Natural killer cell (primary cell): ENCODE data around the gene SYT11. TPM values are rescaled to one million over a fixed set of nuclear protein-coding genes. Genes with fewer than 3 reads are reported as not detected.
A peak's percentile ranks its signal among the peaks of the same experiment; 100 is the strongest.

Source experiments
- ATAC-seq, 3 donors: fragments of 150-1000 bp in 2 of 3; fragments of 200-7000 bp in 1 of 3; cut with Tn5 transposase; 1 replicate in 1 of 3; 2 replicates in 2 of 3; pipeline ENCODE4 v1.10.0; 2021; ENCODE audit warnings: mild to moderate bottlenecking in 2 of 3, moderate library complexity in 2 of 3
- DNase-seq, 2 donors: peaks; one replicate each; pipeline versions ENCODE4 v3.0.0 to v3.0.0-alpha.2; 2013 to 2021; ENCODE audit warnings: mixed read lengths in 1 of 2
- H3K27ac ChIP-seq: one replicate; pipeline ENCODE4 v1.5.1; 2013; ENCODE audit warnings: mild to moderate bottlenecking, low read length
- H3K27me3 ChIP-seq: one replicate; pipeline ENCODE4 v1.6.1; 2013; ENCODE audit warnings: low read length; ENCODE audit not compliant: control insufficient read depth, insufficient read depth
- H3K36me3 ChIP-seq: one replicate; pipeline ENCODE4 v1.6.1; 2013; ENCODE audit warnings: low read length; ENCODE audit not compliant: control insufficient read depth, insufficient read depth
- H3K4me1 ChIP-seq: one replicate; pipeline ENCODE4 v1.6.1; 2013; ENCODE audit warnings: low read length; ENCODE audit not compliant: control insufficient read depth, insufficient read depth
- H3K4me3 ChIP-seq: one replicate; pipeline ENCODE4 v1.5.1; 2013; ENCODE audit warnings: low read length
- H3K9me3 ChIP-seq: one replicate; pipeline ENCODE4 v1.6.1; 2013; ENCODE audit warnings: low read length; ENCODE audit not compliant: control insufficient read depth, insufficient read depth
- H3K27ac Mint-ChIP-seq, 2 donors: one replicate each; pipeline ENCODE4 v1.8.0; 2022; ENCODE audit warnings: mild to moderate bottlenecking in 2 of 2, mixed read lengths in 2 of 2, moderate library complexity in 1 of 2
- H3K27me3 Mint-ChIP-seq, 2 donors: one replicate each; pipeline ENCODE4 v1.8.0; 2022; ENCODE audit warnings: low read depth in 2 of 2, mixed read lengths in 2 of 2
- H3K36me3 Mint-ChIP-seq: one replicate; pipeline ENCODE4 v1.8.0; 2022; ENCODE audit warnings: mixed read lengths
- H3K4me1 Mint-ChIP-seq, 2 donors: one replicate each; pipeline ENCODE4 v1.8.0; 2022; ENCODE audit warnings: mixed read lengths in 2 of 2
- H3K4me3 Mint-ChIP-seq: one replicate; pipeline ENCODE4 v1.8.0; 2022; ENCODE audit warnings: mild to moderate bottlenecking, moderate library complexity, mixed read lengths
- H3K9me3 Mint-ChIP-seq, 2 donors: one replicate each; pipeline ENCODE4 v1.8.0; 2022; ENCODE audit warnings: mixed read lengths in 2 of 2
- WGBS: methylation state at CpG from one replicate; pipeline ENCODE4 v1.1.7; 2013; ENCODE audit warnings: missing lambda C conversion rate; ENCODE audit not compliant: insufficient coverage; 5-methylcytosine and 5-hydroxymethylcytosine counted together
- intact Hi-C: fragments of 100-400 bp; cut with micrococcal nuclease; formaldehyde crosslinking; loops from one replicate; pipeline ENCODE4 v1.14.2; 2022
- total RNA-seq, 4 donors: library from RNA; stranded (reverse); fragments of 120-200 nt in 1 of 4; gene quantifications; one replicate each; pipeline versions ENCODE4 v1.2.3 to v1.2.4, GENCODE V29; 2013 to 2022
- TF ChIP-seq, protein P1 (sequence below): fragments of 200-600 bp; IDR thresholded peaks from one replicate; pipeline ENCODE4 v1.8.0; 2022; ENCODE audit warnings: antibody characterized with exemption

SYT11 gene
- total RNA-seq, 3 donors from 2014 or later (not counting 1 experiment from before 2014, with no cell fraction given): 38.1 to 42.8 (median 39.8) TPM

DNA sequence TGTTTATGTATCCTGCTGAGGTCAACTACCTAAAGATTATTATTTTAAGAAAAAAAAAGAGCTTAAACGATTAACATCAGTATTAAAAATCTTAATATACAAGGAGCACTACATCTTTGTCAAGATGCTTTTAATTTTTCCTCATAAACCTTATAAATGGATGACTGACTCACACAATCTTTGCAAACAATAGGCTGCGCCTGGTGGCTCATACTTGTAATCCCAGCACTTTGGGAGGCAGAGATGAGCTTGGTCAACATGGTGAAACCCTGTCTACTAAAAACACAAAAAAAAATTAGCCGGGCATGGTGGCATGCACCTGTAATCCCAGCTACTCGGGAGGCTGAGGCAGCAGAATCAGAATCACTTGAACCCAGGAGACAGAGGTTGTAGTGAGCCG, 73.1 kb downstream of the SYT11 start:
- Histone ChIP-seq H3K4me3 (no peak overlapping the region), H3K4me1 (peaks cover 31% of the 10 kb centered on the region), H3K9me3 (no peaks in the 10 kb centered on the region), H3K27me3 (no peaks in the 10 kb centered on the region), H3K36me3 (peaks cover 42% of the 10 kb centered on the region), H3K27ac (no peak overlapping the region)
- H3K4me3 Mint-ChIP-seq: peak overlapping the region; percentile 28
- ATAC-seq (no peak), DNase-seq (no peak)
- 97% methylated on average over 4 of the region's 5 CpGs for WGBS
- no peaks in the 10 kb centered on the region for H3K27me3 Mint-ChIP-seq
- intact Hi-C loops: no loop called here
- no peak overlapping the region for H3K27ac Mint-ChIP-seq
- no peaks in the 10 kb centered on the region for H3K9me3 Mint-ChIP-seq
- peaks cover 19 to 22% of the 10 kb centered on the region in 2 donors for H3K4me1 Mint-ChIP-seq
- H3K36me3 Mint-ChIP-seq: peaks cover 6% of the 10 kb centered on the region
- TF ChIP-seq, protein P1, sequence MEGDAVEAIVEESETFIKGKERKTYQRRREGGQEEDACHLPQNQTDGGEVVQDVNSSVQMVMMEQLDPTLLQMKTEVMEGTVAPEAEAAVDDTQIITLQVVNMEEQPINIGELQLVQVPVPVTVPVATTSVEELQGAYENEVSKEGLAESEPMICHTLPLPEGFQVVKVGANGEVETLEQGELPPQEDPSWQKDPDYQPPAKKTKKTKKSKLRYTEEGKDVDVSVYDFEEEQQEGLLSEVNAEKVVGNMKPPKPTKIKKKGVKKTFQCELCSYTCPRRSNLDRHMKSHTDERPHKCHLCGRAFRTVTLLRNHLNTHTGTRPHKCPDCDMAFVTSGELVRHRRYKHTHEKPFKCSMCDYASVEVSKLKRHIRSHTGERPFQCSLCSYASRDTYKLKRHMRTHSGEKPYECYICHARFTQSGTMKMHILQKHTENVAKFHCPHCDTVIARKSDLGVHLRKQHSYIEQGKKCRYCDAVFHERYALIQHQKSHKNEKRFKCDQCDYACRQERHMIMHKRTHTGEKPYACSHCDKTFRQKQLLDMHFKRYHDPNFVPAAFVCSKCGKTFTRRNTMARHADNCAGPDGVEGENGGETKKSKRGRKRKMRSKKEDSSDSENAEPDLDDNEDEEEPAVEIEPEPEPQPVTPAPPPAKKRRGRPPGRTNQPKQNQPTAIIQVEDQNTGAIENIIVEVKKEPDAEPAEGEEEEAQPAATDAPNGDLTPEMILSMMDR: no peak

DNA sequence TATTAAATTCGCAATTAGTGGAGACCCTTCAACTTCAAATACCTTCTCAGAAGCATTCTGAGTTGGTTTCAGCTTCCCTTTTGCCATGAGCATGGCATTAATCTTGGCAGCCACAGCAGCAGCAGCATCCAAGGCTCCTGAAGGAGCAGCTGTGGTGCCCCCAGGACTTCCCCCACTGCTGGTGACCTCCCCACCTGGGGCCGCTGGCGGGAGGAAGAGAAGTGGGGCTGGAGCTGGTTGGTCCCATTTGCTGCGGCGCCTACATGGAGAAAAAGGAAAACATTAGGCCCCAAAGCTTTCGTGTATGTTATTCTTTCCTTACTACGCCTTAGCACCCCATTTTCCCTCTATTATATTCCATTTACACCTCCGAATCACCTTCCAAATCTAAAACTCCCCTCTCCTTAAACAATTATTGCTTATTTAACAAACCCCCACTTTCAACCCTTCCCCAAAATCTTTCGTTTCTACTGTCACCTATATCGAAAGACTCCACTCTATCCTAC, 74.3 kb downstream of the SYT11 start:
- Mint-ChIP-seq H3K4me3 (no peak overlapping the region), H3K27ac (no peak overlapping the region), H3K27me3 (no peaks in the 10 kb centered on the region), H3K36me3 (peaks cover 6% of the 10 kb centered on the region), H3K9me3 (no peaks in the 10 kb centered on the region), H3K4me1 (peaks cover 19 to 22% of the 10 kb centered on the region in 2 donors)
- Histone ChIP-seq H3K27ac (peak overlapping the region; percentile 92), H3K9me3 (no peaks in the 10 kb centered on the region), H3K27me3 (no peaks in the 10 kb centered on the region), H3K4me1 (peaks cover 31% of the 10 kb centered on the region), H3K4me3 (peak overlapping the region; percentile 93), H3K36me3 (peaks cover 35% of the 10 kb centered on the region)
- intact Hi-C loops: loop anchor here (1.0 to 2.0 kb wide), 3 partner anchors 22 to 73 kb away; partner anchors contain the start of gene RIT1
- 6% methylated on average over 10 of the region's 10 CpGs for WGBS
- TF ChIP-seq, protein P1: no peak
- no peak for ATAC-seq
- DNase-seq: peak in 1 of 2 donors; percentile 36

DNA sequence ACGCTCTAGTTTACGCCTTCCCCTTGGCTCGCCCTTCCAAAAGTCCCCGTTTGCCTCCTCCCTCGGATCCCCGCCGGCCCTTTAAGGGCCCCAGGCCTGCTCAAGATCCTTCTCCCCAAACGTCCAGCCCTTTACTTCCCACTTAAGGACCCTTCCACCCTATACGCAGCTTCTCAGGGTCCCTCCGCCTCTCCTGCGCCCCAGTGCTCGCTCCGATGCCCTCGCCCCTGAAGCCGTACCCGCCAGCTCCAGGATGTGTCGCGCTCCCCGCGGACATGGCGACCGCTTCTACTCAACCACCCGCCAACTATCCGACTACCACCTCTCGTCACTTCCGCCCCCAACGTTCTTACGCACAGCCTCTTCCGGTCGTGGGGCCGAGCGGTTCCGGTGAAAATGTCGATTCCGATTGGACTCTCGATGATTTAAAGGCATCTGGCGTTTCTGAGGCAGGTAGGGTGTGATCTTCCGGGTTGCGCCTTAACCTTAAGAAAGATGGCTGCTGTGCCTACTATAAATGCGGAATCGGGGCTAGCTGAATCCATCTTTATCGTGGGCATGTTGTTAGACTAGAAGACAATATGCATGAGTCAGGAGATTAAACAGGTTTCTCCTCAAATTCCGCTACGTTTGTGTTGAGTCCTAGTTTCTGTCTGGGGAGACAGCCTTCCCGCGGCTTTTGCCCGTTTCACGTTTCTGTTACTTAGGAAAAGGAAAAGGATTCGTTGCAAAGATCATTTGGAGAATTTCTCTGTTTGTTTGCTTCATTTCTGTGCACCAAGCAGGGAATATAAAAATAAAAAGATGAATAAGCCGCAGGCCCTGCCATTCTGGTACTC, 74.9 kb downstream of the SYT11 start, which contains the start of gene KHDC4:
KHDC4 (minus strand) TSS at position 317 of the 839 bp plus-strand sequence; CDS start at position 277, 40 bp downstream.
- H3K4me1 Mint-ChIP-seq: peaks cover 19 to 21% of the 10 kb centered on the region in 2 donors
- Histone ChIP-seq H3K9me3 (no peaks in the 10 kb centered on the region), H3K36me3 (peaks cover 29% of the 10 kb centered on the region), H3K4me3 (peak within 1 kb of the TSS; percentile 93), H3K27me3 (no peaks in the 10 kb centered on the region), H3K27ac (peak within 1 kb of the TSS; percentile 92), H3K4me1 (peaks cover 31% of the 10 kb centered on the region)
- no peaks in the 10 kb centered on the region for H3K27me3 Mint-ChIP-seq
- DNase-seq (peak; percentile 91 to 99), ATAC-seq (peak; percentile 92 to 98 (median 93))
- TF ChIP-seq, protein P1: peak; percentile 21
- H3K9me3 Mint-ChIP-seq: no peaks in the 10 kb centered on the region
- WGBS: 1% methylated on average over 50 of the region's 50 CpGs
- H3K27ac Mint-ChIP-seq: no peak within 1 kb of the TSS
- peaks cover 3% of the 10 kb centered on the region for H3K36me3 Mint-ChIP-seq
- H3K4me3 Mint-ChIP-seq: no peak within 1 kb of the TSS
- intact Hi-C loops: loop anchor here (1.0 to 2.0 kb wide), 3 partner anchors 23 to 74 kb away; partner anchors contain the start of gene RIT1

Other genes with a start within 250 kb of the SYT11 start
- 10 to 100 TPM; 44.7 to 53.6 (median 46.7) TPM for gene MSTO1, start 249.3 kb upstream of the SYT11 start, total RNA-seq
- 100 to 1,000 TPM; 115 to 133 (median 115) TPM for gene YY1AP1, start 170.8 kb upstream of the SYT11 start, total RNA-seq
- 10 to 100 TPM; 83.9 to 97.5 (median 96.4) TPM for gene DAP3, start 170.5 kb upstream of the SYT11 start, total RNA-seq
- gene GON4L, start 2.4 kb upstream of the SYT11 start, total RNA-seq: 100 to 1,000 TPM; 127 to 147 (median 146) TPM
- 10 to 100 TPM; 79.1 to 86.1 (median 79.2) TPM for gene RIT1, start 51.8 kb downstream of the SYT11 start, total RNA-seq
- 100 to 1,000 TPM in 1 of 3 donors, 10 to 100 TPM in 2; 61.9 to 101 (median 85.9) TPM for gene KHDC4, start 74.8 kb downstream of the SYT11 start, total RNA-seq
- not detected for gene RXFP4, start 82.1 kb downstream of the SYT11 start, total RNA-seq
- gene ARHGEF2, start 119.0 kb downstream of the SYT11 start, total RNA-seq: 100 to 1,000 TPM; 143 to 200 (median 147) TPM
- 100 to 1,000 TPM; 209 to 215 (median 211) TPM for gene SSR2, start 161.4 kb downstream of the SYT11 start, total RNA-seq
- gene UBQLN4, start 194.2 kb downstream of the SYT11 start, total RNA-seq: 10 to 100 TPM; 14.4 to 23.5 (median 23.5) TPM
- gene LAMTOR2, start 195.2 kb downstream of the SYT11 start, total RNA-seq: 10 to 100 TPM; 23.5 to 26.1 (median 24.6) TPM
- under 1 TPM in 1 of 3 donors, not detected in 2; 0.82 TPM for gene RAB25, start 201.6 kb downstream of the SYT11 start, total RNA-seq
- under 1 TPM; 0.05 to 0.16 (median 0.14) TPM for gene MEX3A, start 222.9 kb downstream of the SYT11 start, total RNA-seq